NCI-H2196 (cell line): Measurements from ENCODE around the gene ATF5.
"Not testable (repeated sequence)": the region's sequence is repeated elsewhere in the genome, so short reads cannot be mapped to it uniquely, and the experiment has no call there.

Source experiments
- DNase-seq: peaks from one replicate; lab custom pipeline; 2025; ENCODE audit not compliant: unreplicated experiment; lab: John Stamatoyannopoulos, UW

Gene ATF5

DNA sequence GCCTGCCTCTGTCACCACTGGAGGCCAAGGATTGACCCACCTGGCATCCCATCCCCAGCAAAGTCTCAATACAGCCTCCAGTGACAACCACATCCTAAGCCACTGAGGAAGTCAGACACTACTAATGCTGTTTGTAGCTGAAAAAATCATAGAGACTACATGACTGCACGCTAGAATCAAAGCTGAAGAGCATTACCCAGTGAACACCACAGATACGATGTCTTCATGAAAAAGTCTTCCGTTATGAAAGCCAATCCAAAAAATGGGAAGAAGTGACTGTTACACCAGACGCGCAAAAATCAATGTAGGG lies 11.4 kb downstream of the ATF5 start:
- DNase-seq, result no peak

DNA sequence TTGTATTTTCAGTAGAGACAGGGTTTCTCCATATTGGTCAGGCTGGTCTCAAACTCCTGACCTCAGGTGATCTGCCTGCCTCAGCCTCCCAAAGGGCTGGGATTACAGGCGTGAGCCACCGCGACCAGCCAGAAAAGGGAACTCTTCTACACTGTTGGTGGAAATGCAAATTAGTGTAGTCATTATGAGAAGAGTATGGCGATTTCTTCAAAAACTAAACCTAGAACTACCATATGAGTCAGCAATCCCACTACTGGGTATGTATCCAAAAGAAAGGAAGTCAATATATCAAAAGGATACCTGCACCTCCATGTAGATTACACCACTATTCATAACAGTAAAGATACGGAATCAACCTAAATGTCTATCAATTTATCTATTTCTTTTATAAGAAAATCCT lies 15.6 kb downstream of the ATF5 start:
- DNase-seq, result not testable (repeated sequence)

DNA sequence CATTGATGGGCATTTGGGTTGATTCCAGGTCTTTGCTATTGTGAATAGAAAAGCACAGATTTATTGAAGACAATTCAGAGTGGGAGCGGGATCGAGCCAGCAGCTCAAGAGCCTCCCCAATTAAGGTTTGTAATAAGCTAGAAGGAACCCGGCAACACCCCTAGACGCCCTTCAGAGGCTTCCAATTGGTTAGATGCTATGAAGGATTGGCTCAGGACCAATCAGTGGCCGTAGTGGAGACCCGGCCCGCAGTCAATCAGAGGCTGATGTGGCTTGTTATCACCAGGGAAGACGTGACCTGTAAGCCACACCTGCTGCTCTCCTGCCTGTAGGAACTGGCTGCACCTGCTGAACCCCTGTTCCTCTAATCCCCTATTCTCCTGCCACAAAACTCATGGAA lies 17.4 kb downstream of the ATF5 start:
- no peak for DNase-seq

DNA sequence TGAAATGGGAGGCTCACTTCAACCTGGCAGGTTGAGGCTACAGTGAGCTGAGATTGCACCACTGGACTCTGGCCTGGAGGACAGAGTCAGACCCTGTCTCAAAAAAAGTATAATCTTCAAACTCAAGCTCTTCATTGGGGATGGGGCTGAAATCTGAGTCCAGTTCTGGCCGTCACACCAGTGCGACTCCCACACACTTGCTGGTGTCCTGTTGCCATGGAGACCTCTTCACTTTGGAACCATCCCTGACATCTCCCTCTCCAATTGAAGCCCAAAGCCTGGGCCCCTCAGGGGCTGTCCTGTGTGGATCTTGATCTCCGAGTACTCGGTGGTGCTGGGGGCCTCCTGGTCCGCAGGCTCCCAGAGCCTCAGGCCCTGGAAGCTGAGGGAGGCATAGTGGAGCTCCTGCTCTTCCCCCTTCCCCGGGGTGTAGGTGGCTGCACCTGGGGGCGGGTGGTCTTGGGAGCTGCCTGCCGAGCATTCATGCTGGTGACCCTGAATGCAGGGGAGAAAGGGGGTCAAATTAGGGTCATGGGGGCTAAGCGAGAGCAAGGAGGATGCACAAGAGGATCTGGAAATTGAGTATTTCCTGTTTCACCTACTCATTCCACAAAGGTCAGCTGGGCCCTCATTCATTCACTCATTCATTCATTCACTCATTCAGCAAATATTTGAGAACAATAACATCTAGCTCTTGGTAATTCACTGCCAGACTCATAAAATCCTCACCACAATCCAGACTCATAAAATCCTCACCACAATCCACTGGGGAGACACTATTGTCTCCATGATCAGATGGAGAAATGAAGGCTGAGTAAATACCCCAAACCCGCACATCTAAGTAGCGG lies 21.0 kb downstream of the ATF5 start:
- no peak for DNase-seq

DNA sequence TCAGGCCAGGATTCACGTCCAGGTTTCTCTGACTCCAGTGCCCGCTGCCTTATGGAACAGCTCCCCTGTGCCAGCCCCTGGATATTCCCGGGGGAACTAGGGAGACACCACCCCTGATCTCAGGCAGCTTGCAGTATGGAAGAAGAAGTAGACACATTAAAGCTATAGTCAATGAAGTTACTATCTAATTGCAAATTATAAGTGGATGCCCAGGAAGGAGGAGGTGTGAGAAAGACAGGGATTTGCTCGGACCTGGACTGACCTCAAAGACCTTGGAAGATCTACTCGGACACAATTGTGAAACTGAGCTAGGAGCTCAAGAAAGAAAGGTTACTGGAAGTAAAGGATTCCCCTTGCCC lies 21.6 kb downstream of the ATF5 start:
- no peak for DNase-seq

DNA sequence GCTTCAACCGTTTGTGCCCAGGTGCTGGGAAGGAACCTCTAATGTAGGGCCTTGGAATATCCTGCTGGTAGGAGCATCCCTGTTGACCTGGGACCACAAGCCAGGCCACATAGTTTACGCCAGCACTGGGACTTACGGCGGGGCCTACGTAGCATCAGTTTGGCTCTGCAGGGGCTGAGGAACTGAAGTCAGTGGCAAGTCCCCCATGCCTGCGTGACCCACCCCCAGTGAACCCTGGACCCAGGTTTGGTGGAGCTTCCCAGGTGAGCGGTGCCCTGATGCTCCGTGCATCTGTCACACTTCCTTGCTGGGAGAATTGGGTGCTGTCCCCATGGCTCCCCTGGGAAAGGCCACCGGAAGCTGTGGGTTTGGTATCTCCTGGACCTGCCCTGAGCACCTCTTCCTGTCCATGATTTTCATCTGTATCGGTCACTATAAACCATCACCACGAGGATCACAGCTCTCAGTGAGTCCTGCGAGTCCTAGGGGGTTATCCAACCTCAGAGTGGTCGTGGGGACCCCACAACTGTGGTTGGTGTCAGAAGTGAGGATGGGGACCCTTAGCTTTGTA lies 22.0 kb downstream of the ATF5 start:
- no peak for DNase-seq

DNA sequence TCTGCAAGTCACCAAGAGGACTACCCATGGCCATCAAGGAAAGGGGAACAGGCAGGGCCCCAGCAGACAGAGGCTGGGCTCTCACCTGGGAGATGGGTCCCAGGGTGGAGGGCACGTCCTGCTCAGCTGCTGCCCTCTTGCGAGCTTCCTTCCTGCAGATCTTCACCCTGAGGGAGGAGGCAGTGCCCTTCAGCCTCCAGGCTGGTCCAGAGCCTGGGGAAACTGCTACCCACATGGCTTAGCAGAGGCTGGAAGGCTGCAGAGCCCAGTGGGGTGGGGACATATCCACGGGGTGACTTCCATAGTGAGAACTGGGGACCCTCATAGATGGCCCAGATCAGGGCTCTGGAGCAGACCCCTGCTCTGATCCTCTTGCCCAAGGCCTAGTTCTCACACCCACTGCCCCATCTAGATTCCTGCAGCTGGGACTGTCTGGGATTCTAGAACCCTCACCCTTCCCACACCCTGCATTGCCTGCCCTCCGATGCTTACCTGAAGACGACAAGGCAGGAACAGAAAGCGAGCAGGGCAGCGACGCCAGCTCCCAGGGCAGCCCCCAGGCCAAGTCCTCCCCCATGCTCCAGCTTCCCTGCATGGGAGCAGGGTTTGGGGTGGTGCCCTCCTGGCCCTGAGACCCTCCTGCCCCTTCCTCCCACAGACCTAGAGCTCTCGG lies 22.9 kb downstream of the ATF5 start:
- no peak for DNase-seq

DNA sequence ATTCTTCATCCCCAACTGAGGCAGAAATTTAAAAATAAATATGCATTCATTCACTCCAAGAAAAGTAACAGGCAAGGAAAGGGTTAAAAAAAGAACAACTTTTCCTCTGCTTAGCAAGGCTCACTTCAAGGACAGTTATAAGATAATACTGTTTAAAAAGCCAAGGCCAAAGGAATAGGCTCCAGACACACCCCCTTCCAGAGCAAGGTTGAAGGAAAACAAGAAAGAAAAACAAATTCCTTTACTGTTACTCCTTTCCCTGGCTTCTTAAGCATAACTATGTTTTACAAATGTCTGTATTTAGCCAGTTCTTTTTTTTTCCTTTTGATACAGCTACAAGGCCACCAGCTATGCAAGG lies 23.5 kb downstream of the ATF5 start:
- no peak for DNase-seq

DNA sequence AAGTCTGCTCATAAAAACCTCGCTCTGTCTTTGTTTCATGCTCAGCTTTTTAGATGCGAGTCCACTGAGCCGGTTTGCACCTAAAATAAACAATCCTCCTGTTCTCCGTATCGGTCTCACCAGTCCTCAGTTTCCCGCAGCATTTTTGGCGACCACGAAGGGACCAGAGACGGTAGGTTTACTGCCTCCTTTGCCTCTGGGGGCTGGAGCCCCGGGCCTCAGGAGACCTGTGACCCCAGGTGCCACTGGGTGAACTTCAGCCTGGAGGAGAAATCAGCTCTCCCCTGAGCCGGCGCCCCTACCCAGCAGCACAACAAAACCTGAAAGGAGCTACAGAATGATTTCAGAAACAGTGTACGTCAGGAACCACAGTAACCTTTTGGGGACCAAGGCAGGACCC lies 23.9 kb downstream of the ATF5 start:
- DNase-seq, result no peak

DNA sequence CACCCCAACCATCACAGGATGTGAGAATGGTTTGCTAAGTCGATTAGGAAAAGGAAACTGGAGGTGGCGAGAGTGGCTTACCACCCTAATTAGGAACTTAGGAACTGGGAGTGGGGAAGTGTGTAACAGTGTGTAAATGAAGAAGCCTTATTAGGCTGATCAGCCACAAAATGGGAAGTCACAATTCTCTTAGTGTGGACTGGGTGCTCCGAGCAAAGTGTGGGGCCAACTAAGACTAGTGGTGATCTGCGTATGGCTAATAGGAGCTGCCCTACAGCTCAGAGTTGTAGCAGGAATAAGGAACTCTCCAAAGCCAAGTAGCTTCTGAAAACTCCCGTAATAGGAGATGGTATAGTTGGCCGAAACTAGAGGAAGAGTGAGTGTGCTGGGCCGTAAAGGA lies 24.4 kb downstream of the ATF5 start:
- no peak for DNase-seq

DNA sequence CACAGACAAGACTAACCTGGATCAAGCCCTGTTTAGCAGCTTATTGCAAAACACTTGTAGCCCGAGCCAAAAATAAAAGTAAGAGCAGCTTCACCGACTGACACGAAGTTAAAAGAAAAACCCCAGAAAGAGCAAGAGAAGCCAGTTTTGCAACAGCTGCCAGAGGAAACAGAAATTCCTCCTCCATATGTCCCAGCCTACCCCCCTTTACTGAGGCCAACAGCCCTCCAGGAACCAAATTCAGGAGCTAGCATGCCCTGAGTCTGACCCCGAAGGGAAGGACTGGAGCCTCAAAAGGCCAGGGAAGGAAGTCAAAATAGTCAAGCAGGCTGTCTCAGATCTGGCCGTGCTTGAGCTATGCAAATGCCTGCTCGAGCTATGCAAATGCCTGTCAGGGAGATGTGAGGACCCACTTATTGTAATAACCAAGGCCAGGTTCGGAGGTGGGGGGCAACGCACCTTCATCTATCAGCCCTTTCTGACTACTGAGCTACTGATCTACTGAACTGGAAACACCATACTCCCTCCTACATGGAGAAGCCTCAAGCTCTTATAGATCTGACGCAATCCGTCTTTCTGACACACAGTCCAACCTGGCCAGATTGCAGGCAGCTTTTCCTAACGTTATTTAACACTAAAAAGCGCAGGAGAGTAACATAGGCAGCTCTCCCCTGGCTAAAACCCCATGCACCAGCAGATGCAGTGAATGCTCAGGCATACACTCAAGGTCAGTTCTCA lies 25.3 kb downstream of the ATF5 start:
- DNase-seq, result no peak

DNA sequence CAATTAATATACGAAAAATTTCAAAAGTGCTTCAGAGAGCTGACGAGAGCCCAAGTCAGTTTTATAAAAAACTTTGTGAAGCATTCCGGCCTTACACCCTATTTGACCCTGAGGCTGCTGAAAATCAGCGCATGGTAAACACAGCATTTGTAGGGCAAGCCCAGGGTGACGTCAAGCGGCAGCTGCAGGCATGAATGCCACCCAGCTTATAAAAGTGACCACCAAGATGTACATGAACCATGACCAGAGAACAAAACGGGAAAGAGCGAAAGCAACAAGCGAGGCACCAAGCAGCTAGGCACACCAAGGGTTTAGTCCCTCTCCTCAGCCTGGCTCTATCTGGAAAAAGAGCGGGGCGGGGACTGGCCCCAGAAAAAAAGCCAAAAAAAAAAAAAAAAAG lies 25.9 kb downstream of the ATF5 start:
- no peak for DNase-seq

DNA sequence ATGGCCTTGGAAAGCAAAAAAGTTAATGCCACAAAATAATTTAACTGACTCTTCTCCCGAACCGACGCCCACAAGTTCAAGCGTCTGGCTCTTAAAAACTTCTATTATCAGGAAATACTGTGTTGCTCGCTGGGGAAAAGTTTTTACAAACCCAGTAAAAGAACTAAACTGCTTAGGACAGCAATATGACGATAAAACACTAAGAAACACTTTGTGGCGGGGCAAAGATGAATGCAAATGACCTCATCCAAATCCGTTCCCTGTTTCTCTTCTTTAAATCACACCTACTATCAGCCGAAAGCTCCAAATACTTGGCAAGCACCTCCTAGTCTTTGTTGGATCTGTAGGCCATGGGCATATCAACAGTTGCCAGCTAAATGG lies 27.1 kb downstream of the ATF5 start:
- DNase-seq, result no peak

DNA sequence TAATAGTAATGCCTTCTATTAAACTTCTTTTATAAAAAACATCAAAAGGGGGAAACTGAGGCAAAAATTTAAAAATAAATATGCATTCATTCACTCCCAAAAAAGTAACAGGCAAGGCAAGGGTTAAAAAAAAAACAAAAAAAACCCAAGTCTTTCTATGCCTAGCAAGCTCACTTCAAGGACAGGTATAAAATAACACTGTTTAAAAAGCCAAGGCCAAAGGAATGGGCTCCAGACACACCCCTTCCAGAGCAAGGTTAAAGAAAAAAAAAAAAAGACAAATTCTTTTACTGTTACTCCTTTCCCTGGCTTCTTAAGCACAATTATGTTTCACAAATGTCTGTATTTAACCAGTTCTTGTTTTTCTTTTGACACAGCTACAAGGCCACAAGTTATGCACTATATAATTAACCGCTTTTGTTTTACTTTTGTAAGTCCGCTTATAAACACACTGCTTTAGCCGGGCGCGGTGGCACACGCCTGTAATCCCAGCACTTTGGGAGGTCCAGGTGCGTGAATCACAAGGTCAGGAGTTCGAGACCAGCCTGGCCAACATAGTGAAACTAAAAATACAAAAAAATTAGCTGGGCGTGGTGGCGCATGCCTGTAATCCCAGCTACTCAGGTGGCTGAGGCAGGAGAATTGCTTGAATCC lies 28.4 kb downstream of the ATF5 start:
- no peak for DNase-seq

DNA sequence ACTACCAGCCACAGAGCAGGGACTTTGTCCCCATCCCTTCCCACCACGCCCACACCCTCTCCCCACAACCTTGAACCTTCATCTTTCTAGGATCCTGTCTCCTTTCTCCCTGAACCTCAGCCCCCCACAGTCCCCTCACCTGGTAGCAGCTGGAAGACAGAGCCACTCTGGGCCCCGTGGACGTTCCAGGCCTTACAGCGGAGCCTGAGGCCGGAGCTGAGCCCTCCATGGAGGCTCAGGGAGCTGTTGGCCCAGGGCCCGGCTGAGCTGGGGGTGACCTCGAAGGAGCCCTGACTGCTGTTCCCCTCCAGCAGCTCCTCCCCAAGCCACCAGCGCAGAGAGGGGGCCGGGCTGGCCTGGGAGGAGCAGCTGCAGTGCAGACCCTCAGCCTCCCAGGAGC lies 29.1 kb downstream of the ATF5 start:
- DNase-seq, result not testable (repeated sequence)

DNA sequence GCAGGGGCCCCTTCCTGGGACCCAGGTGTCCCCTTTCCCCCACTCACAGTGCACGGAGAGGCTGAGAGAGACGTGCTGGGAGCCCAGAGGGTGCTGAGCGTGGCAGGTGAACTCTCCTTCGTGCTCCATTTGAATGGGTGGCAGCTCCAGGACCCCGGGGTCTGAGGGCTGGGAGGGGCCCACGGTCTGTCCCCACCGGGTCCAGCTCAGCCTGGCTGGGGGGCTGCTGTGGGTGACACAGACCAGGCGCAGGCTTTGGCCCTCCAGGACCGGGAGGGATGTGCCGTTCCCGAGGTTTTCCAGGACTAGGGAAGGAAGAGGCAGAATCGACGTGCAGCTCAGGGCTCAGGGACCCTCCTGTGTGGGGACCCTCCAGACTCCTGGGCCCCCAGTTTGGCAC lies 29.6 kb downstream of the ATF5 start:
- DNase-seq, result not testable (repeated sequence)

DNA sequence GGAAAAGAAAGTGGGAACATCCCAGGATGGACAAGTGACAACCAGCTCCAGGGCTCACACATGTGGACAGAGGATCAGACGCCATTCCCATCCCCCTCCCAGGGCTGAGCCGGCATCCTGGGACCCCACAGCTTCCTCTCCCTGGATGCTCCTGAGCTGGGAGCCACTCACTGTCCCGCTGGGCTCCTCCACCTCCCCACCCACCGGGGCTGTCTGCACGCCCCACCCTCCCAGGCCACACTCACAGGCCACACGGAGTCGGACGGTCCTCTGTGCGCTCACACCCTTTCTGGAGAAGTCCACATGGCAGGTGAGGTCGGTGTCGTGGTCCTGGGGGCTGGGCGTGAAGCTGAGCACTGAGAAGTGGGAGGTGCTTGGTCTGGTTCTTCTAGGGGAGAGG lies 30.9 kb downstream of the ATF5 start:
- not testable (repeated sequence) for DNase-seq

DNA sequence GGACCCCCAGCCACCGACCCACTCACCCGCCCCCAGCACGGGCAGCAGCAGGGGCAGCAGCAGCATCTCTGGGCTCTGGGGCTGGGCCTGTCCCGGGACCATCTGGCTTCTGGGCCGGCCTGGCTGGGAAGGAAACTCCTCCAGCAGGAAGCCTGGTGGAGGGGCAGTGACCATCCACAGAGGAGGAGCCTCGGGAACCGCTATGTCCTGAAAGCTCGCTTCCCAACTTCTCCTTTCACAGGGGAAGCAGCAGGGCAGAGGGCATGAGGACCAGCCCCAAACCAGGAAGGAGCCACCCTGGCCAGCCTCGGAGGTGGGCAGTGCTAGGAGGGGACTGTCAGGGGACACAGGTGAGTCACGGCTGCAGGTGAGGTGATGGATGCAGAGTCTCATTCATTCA lies 32.0 kb downstream of the ATF5 start, which contains the start of gene SIGLEC11:
SIGLEC11 (minus strand) TSS at position 193 of the 400 bp plus-strand sequence; CDS start at position 102, 91 bp downstream.
- DNase-seq, result not testable (repeated sequence)

DNA sequence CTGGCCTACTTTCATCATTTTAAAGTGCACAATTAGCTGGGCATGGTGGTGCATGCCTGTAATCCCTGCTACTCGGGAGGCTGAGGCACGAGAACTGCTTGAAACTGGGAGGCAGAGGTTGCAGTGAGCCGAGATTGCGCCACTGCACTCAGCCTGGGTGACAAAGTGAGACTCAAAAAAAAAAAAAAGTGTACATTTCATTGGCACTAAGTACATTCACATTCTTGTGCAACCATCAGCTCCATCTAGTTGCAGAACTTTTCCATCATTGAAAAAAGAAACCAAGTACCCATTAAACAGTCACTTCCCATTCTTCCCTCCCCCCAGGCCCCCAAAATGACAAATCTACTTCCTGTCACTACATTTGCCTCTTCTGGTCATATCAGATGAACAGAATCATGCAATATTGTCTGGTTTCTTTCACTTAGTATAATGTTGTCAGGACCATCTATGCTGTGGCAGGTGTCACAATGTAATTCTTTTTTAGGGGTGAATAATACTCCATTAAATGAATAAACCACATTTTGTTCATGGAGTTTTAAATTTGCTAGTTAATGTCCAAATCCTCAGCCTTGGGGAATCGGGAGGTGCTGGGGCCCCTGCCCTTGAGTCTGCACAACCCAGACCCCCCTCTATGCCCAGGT lies 39.4 kb downstream of the ATF5 start:
- DNase-seq, result no peak

DNA sequence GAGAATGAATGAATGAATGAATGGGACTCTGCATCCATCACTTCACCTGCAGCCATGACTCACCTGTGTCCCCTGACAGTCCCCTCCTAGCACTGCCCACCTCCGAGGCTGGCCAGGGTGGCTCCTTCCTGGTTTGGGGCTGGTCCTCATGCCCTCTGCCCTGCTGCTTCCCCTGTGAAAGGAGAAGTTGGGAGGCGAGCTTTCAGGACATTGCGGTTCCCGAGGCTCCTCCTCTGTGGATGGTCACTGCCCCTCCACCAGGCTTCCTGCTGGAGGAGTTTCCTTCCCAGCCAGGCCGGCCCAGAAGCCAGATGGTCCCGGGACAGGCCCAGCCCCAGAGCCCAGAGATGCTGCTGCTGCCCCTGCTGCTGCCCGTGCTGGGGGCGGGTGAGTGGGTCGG lies 40.4 kb downstream of the ATF5 start:
- DNase-seq, result not testable (repeated sequence)

DNA sequence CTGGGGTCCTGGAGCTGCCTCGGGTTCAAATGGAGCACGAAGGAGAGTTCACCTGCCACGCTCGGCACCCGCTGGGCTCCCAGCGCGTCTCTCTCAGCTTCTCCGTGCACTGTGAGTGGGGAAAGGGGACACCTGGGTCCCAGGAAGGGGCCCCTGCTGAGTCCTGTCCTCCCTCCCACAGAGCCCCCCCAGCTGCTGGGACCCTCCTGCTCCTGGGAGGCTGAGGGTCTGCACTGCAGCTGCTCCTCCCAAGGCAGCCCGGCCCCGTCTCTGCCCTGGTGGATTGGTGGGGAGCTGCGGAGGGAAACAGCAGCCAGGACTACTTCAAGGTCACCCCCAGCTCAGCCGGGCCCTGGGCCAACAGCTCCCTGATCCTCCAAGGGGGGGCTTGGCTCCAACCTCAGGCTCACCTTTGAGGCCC lies 43.0 kb downstream of the ATF5 start:
- no peak for DNase-seq
